Astrocyte (in vitro differentiated cells and primary cell): Measurements from ENCODE around the gene FOSL2. TPM values are rescaled to one million over a fixed set of nuclear protein-coding genes. Genes with fewer than 3 reads are reported as not detected.

Source experiments
- DNase-seq: peaks from one replicate; pipeline ENCODE4 v3.0.0-alpha.2; 2010; ENCODE audit warnings: low read depth
- FAIRE-seq: peaks from 2 replicates; lab custom pipeline; 2011; peaks lifted over from hg19 to GRCh38; lab: Jason Lieb, UNC
- H2AFZ ChIP-seq: 2 replicates; pipeline ENCODE4 v1.6.0; 2012; ENCODE audit warnings: low read depth, low read length, inconsistent platforms
- H3K27ac ChIP-seq: 2 replicates; pipeline ENCODE4 v1.5.1; 2011; ENCODE audit warnings: low read depth, low read length, inconsistent platforms
- H3K27me3 ChIP-seq: 2 replicates; pipeline ENCODE4 v1.6.0; 2011; ENCODE audit warnings: low read length, inconsistent platforms; ENCODE audit not compliant: insufficient read depth
- H3K36me3 ChIP-seq: 2 replicates; pipeline ENCODE4 v1.5.1; 2011; ENCODE audit warnings: low read length, inconsistent platforms; ENCODE audit not compliant: insufficient read depth
- H3K4me1 ChIP-seq: 2 replicates; pipeline ENCODE4 v1.5.1; 2011; ENCODE audit warnings: low read length, inconsistent platforms; ENCODE audit not compliant: insufficient read depth
- H3K4me2 ChIP-seq: 2 replicates; pipeline ENCODE4 v1.6.0; 2012; ENCODE audit warnings: low read length, inconsistent platforms
- H3K4me3 ChIP-seq: 2 replicates; pipeline ENCODE4 v1.5.1; 2011; ENCODE audit warnings: low read depth, mild to moderate bottlenecking, low read length, inconsistent platforms; ENCODE audit not compliant: insufficient read depth
- H3K79me2 ChIP-seq: 2 replicates; pipeline ENCODE4 v1.6.0; 2012; ENCODE audit warnings: mild to moderate bottlenecking, low read length, inconsistent platforms; ENCODE audit not compliant: insufficient read depth
- H3K9ac ChIP-seq: 2 replicates; pipeline ENCODE4 v1.6.0; 2012; ENCODE audit warnings: mild to moderate bottlenecking, low read length, inconsistent platforms
- H3K9me3 ChIP-seq: 2 replicates; pipeline ENCODE4 v1.5.1; 2012; ENCODE audit warnings: low read depth, mild to moderate bottlenecking, low read length, inconsistent platforms; ENCODE audit not compliant: insufficient read depth
- H4K20me1 ChIP-seq: 2 replicates; pipeline ENCODE4 v1.6.0; 2012; ENCODE audit warnings: low read length, inconsistent platforms; ENCODE audit not compliant: insufficient read depth
- H3K27ac Mint-ChIP-seq: one replicate; pipeline ENCODE4 v1.8.0; 2021; ENCODE audit warnings: mild to moderate bottlenecking, mixed read lengths; ENCODE audit not compliant: unreplicated experiment
- H3K27me3 Mint-ChIP-seq: one replicate; pipeline ENCODE4 v1.8.0; 2021; ENCODE audit warnings: low read depth, mixed read lengths; ENCODE audit not compliant: unreplicated experiment
- H3K36me3 Mint-ChIP-seq: one replicate; pipeline ENCODE4 v1.8.0; 2021; ENCODE audit warnings: low read depth, mixed read lengths; ENCODE audit not compliant: unreplicated experiment
- H3K4me1 Mint-ChIP-seq: one replicate; pipeline ENCODE4 v1.8.0; 2021; ENCODE audit warnings: low read depth, mixed read lengths; ENCODE audit not compliant: unreplicated experiment
- H3K4me3 Mint-ChIP-seq: one replicate; pipeline ENCODE4 v1.8.0; 2021; ENCODE audit warnings: mild to moderate bottlenecking, moderate library complexity, mixed read lengths; ENCODE audit not compliant: unreplicated experiment
- H3K9me3 Mint-ChIP-seq: one replicate; pipeline ENCODE4 v1.8.0; 2021; ENCODE audit warnings: mild to moderate bottlenecking, mixed read lengths; ENCODE audit not compliant: unreplicated experiment
- CTCF ChIP-seq: IDR thresholded peaks from 2 replicates; pipeline ENCODE4 v1.5.1; 2011; ENCODE audit warnings: low read depth, mild to moderate bottlenecking, inconsistent platforms, low read length, moderate library complexity; ENCODE audit not compliant: insufficient read depth
- EZH2 ChIP-seq: IDR thresholded peaks from 2 replicates; pipeline ENCODE4 v1.6.1; 2012; ENCODE audit warnings: mild to moderate bottlenecking, low read length, inconsistent platforms; ENCODE audit not compliant: insufficient read depth
- total RNA-seq: library from RNA; stranded (reverse); gene quantifications from 2 replicates; pipeline ENCODE4 v1.2.1, GENCODE V29; 2021

FOSL2 gene
- total RNA-seq, 1 donor from 2014 or later, result 158 TPM

DNA sequence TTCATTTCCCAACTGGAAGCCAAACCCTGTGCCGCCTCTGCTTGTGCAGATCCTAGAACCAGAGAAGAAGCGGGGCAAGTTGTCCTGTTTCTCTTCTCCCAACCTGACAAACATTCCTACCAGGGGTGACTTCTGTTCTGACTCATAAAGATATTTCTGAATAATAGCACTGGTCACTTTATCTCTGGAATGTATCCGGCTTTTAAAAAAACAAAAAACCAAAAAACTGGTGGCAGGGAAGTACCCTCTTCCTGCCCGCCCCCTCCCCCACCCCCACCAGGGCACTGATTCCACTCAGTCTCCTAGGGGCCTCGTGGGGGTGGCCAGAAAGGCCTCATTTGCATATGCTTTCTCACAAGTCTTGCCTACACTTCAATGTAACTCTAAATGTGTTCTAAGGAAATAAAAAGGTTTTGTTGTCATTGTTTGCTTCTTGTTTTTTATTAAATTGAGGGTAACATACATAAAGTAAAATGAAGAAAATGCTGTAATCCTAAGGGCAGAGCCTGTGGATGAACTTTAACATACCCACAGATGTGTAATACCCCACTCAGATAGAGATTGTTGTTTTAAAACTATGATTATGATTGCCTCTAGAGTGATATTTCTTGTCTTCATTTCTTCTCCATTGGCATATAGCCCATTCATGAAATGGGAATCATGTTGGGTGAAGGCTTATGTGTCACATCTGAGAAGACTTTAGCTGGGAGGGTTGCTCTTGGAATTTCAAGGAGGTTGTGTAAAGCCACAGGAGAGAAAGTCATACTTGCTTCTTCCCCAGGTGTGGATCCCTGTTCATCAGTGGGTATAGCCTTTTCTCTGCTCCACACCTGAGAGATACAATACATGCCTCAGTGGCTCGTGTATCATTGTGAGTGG, 5.3 kb upstream of the FOSL2 start:
- Histone ChIP-seq H4K20me1 (no peaks in the 10 kb centered on the region), H3K36me3 (no peaks in the 10 kb centered on the region), H3K4me2 (peak overlapping the region; percentile 36), H3K79me2 (no peaks in the 10 kb centered on the region), H3K9ac (no peak overlapping the region), H3K27ac (peak overlapping the region; percentile 5), H3K27me3 (no peaks in the 10 kb centered on the region), H3K4me1 (peaks cover 36% of the 10 kb centered on the region), H3K4me3 (no peak overlapping the region), H3K9me3 (no peaks in the 10 kb centered on the region), H2AFZ (no peak overlapping the region)
- H3K27ac Mint-ChIP-seq, result peak overlapping the region; percentile 79
- FAIRE-seq, result no peak
- no peak for TF ChIP-seq EZH2
- TF ChIP-seq CTCF, result no peak
- peak; percentile 67 for DNase-seq
- no peaks in the 10 kb centered on the region for H3K9me3 Mint-ChIP-seq
- H3K27me3 Mint-ChIP-seq, result peaks cover 11% of the 10 kb centered on the region
- H3K36me3 Mint-ChIP-seq, result peaks cover 2% of the 10 kb centered on the region
- no peak overlapping the region for H3K4me3 Mint-ChIP-seq
- H3K4me1 Mint-ChIP-seq, result peaks cover 23% of the 10 kb centered on the region

DNA sequence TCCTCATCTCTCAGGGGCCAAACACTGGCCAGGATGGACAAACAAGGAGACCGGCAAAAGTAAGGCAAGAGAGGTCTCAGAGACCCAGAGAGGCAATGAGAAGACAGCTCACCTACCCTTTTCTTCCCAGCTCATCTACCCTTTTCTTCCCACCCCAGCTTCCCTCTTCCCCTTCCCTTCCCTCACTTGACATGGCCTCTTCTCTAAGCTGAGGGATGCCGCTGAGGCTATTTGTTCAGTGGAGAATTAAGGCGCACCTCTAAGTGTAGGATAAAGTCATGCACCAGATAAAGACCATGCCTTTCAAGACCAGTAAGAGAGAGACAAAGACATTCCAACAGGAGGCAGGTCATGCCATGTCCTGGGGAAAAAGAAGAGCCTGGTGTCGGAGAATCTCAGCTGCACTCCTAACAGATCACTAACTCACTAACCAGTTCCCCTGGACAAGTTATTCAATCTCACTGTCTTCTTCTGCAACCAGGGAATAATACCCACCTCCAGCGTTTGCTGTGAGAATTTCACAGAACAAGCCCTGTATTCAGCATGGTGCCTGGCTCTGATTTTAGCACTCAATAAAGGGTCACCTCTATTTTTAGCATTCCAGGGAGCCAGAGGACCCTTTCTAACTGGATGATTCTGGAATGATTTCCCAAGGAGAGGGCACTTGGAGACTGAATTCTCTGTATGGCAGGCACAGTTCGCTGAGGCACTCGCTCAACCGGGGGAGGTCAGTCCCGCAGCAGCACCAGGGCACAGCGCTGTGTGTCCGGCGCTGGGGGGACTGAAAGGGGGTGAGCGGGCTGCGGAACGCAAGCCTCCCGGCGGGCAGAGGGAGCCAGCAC, 3.0 kb upstream of the FOSL2 start:
- Histone ChIP-seq H4K20me1 (peaks cover 5% of the 10 kb centered on the region), H3K79me2 (peaks cover 18% of the 10 kb centered on the region), H3K4me2 (peak overlapping the region; percentile 95), H3K4me3 (peak overlapping the region; percentile 82), H3K9me3 (no peaks in the 10 kb centered on the region), H3K27ac (peak overlapping the region; percentile 94), H3K9ac (peak overlapping the region; percentile 97), H3K36me3 (no peaks in the 10 kb centered on the region), H2AFZ (peak overlapping the region; percentile 55), H3K4me1 (peaks cover 36% of the 10 kb centered on the region), H3K27me3 (no peaks in the 10 kb centered on the region)
- DNase-seq (no peak), FAIRE-seq (no peak)
- no peak for TF ChIP-seq CTCF
- TF ChIP-seq EZH2, result no peak
- H3K27me3 Mint-ChIP-seq, result peaks cover 3% of the 10 kb centered on the region
- no peaks in the 10 kb centered on the region for H3K9me3 Mint-ChIP-seq
- H3K4me3 Mint-ChIP-seq, result peak overlapping the region; percentile 80
- peaks cover 20% of the 10 kb centered on the region for H3K4me1 Mint-ChIP-seq
- peaks cover 4% of the 10 kb centered on the region for H3K36me3 Mint-ChIP-seq
- H3K27ac Mint-ChIP-seq, result peak overlapping the region; percentile 99
